Hepatocyte (in vitro differentiated cells): ENCODE measurements around the gene PRDM1. TPM values are rescaled to one million over a fixed set of nuclear protein-coding genes. Genes with fewer than 3 reads are reported as not detected.

ENCODE experiments used
- DNase-seq: peaks from one replicate; pipeline ENCODE4 v3.0.0-alpha.2; 2016; ENCODE audit warnings: low spot score
- H2AFZ ChIP-seq: fragments of 200-600 bp; sonication (generic); 2 replicates; pipeline ENCODE4 v1.6.0; 2016; ENCODE audit warnings: antibody characterized with exemption, mild to moderate bottlenecking
- H3K27ac ChIP-seq: fragments of 200-600 bp; sonication (generic); 2 replicates; pipeline ENCODE4 v1.5.1; 2016; ENCODE audit warnings: mild to moderate bottlenecking
- H3K27me3 ChIP-seq: fragments of 200-600 bp; sonication (generic); 2 replicates; pipeline ENCODE4 v1.6.1; 2016
- H3K36me3 ChIP-seq: fragments of 200-600 bp; sonication (generic); replicated peaks from 2 replicates; pipeline ENCODE4 v1.5.1; 2016; ENCODE audit warnings: low read depth; ENCODE audit not compliant: insufficient read depth
- H3K4me1 ChIP-seq: fragments of 200-600 bp; sonication (generic); 2 replicates; pipeline ENCODE4 v1.5.1; 2016; ENCODE audit warnings: mild to moderate bottlenecking, moderate library complexity; ENCODE audit not compliant: insufficient read depth
- H3K4me2 ChIP-seq: fragments of 200-600 bp; sonication (generic); 2 replicates; pipeline ENCODE4 v1.6.0; 2016
- H3K4me3 ChIP-seq: fragments of 200-600 bp; sonication (generic); 2 replicates; pipeline ENCODE4 v1.5.1; 2016; ENCODE audit warnings: mild to moderate bottlenecking
- H3K79me2 ChIP-seq: fragments of 200-600 bp; sonication (generic); 2 replicates; pipeline ENCODE4 v1.6.0; 2017; ENCODE audit warnings: mild to moderate bottlenecking
- H3K9me2 ChIP-seq: fragments of 200-600 bp; sonication (generic); replicated peaks from 2 replicates; pipeline ENCODE4 v1.6.0; 2017; ENCODE audit warnings: mild to moderate bottlenecking; ENCODE audit not compliant: insufficient read depth
- H3K9me3 ChIP-seq: fragments of 200-600 bp; sonication (generic); 2 replicates; pipeline ENCODE4 v1.5.1; 2016; ENCODE audit warnings: low read depth, mild to moderate bottlenecking
- H4K20me1 ChIP-seq: fragments of 200-600 bp; sonication (generic); 2 replicates; pipeline ENCODE4 v1.6.0; 2016; ENCODE audit warnings: mild to moderate bottlenecking; ENCODE audit not compliant: insufficient read depth, poor library complexity, severe bottlenecking
- EZH2 ChIP-seq: fragments of 200-600 bp; sonication (generic); IDR thresholded peaks from 2 replicates; pipeline ENCODE4 v1.6.1; 2016; ENCODE audit warnings: antibody characterized with exemption, mild to moderate bottlenecking, borderline replicate concordance
- EZH2phosphoT487 ChIP-seq: fragments of 200-600 bp; sonication (generic); IDR thresholded peaks from one replicate; pipeline ENCODE4 v1.6.1; 2018; ENCODE audit warnings: antibody characterized with exemption, mild to moderate bottlenecking, low read depth, moderate library complexity; ENCODE audit not compliant: unreplicated experiment, severe bottlenecking
- WGBS: methylation state at CpG from one replicate; pipeline ENCODE4 v1.1.6; 2016; ENCODE audit warnings: low lambda C conversion rate; ENCODE audit errors: missing lambda C conversion rate; 5-methylcytosine and 5-hydroxymethylcytosine counted together
- polyA plus RNA-seq: library from polyadenylated mRNA; unstranded; fragments of >200 nt; fragmentation: Nextera tagmentation; extraction: Ambion mirVana; gene quantifications from 2 replicates; pipeline ENCODE4 v1.2.1, GENCODE V29; 2016
- total RNA-seq: library from RNA; depleted of rRNA; stranded (reverse); fragments of >200 nt; gene quantifications from 2 replicates; pipeline ENCODE4 v1.2.3, GENCODE V29; 2014
- TF ChIP-seq, protein P1 (sequence below): fragments of 200-600 bp; sonication (generic); IDR thresholded peaks from 2 replicates; pipeline ENCODE4 v1.5.1; 2016; ENCODE audit warnings: antibody characterized with exemption, mild to moderate bottlenecking; ENCODE audit not compliant: poor library complexity

The PRDM1 gene
- total and polyA plus RNA-seq, 2 experiments from 2014 or later = 18.0 to 19.3 TPM

DNA sequence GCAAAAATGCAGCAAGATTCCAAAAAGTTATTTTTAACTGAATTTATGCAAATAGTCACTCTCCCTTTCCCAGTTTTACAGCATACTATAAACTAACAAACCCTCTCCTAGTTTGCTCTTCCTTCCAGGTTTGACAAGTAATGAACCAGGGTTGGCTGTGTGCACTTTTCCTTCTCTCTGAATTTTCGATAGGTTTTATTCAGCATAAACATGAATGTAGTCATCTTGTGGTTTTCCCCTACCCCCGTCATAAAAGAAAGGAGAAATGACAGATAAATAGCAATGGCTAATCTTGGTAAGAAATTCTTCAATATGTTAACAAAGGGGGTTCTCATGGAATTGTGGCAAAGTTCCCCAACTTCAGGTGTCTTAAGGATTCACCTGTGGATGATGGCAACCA is 26.3 kb downstream of the PRDM1 start:
- Histone ChIP-seq H3K79me2 (no peaks in the 10 kb centered on the region), H3K27ac (no peak overlapping the region), H3K36me3 (no peaks in the 10 kb centered on the region), H3K27me3 (no peaks in the 10 kb centered on the region), H3K4me2 (no peak overlapping the region), H3K4me3 (no peak overlapping the region), H3K9me3 (no peaks in the 10 kb centered on the region), H3K4me1 (no peaks in the 10 kb centered on the region), H4K20me1 (no peaks in the 10 kb centered on the region), H3K9me2 (no peaks in the 10 kb centered on the region), H2AFZ (no peak overlapping the region)
- TF ChIP-seq EZH2phosphoT487 (no peak), EZH2 (no peak)
- TF ChIP-seq, protein P1, sequence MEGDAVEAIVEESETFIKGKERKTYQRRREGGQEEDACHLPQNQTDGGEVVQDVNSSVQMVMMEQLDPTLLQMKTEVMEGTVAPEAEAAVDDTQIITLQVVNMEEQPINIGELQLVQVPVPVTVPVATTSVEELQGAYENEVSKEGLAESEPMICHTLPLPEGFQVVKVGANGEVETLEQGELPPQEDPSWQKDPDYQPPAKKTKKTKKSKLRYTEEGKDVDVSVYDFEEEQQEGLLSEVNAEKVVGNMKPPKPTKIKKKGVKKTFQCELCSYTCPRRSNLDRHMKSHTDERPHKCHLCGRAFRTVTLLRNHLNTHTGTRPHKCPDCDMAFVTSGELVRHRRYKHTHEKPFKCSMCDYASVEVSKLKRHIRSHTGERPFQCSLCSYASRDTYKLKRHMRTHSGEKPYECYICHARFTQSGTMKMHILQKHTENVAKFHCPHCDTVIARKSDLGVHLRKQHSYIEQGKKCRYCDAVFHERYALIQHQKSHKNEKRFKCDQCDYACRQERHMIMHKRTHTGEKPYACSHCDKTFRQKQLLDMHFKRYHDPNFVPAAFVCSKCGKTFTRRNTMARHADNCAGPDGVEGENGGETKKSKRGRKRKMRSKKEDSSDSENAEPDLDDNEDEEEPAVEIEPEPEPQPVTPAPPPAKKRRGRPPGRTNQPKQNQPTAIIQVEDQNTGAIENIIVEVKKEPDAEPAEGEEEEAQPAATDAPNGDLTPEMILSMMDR = no peak
- WGBS = 78% methylated on average over 2 of the region's 2 CpGs
- DNase-seq = no peak

DNA sequence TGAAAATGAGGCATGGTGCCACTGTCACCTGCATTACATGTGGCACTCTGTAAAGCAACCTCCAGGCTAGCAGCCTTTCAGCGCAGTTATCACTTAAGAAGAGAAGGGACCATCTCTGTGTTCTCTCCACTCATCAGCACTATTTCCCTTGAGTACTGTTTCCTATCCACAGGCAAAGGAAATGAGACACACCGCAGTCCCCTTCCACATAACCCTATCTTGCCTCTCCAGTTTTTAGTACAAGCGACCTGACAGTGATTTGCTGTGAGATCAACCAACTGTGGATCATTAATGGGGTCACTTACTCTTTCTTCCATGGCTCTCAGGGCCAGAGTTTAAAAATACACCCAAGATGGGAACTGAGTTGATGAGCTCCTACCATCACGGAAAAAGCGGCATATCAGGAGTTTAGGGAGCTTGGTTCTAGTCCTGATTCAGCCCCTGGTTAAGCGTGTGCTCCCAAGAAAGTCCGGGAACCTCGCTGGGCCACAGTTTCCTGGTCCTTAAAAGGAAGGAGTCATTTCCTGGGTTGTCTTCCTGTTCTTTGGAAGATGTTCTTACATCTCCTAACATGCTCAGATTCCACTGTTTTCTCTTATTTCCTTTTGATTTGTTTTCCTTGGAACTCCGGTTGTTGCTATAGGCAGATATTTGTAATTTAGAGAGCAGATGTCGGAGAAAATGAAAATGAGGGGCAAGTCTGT is 27.3 kb downstream of the PRDM1 start:
- WGBS = 95% methylated on average over 10 of the region's 10 CpGs
- Histone ChIP-seq H3K4me2 (no peak overlapping the region), H2AFZ (no peak overlapping the region), H3K4me3 (no peak overlapping the region), H3K9me3 (no peaks in the 10 kb centered on the region), H3K4me1 (no peaks in the 10 kb centered on the region), H3K9me2 (no peaks in the 10 kb centered on the region), H3K27me3 (no peaks in the 10 kb centered on the region), H3K36me3 (no peaks in the 10 kb centered on the region), H3K79me2 (no peaks in the 10 kb centered on the region), H3K27ac (no peak overlapping the region), H4K20me1 (no peaks in the 10 kb centered on the region)
- DNase-seq = no peak
- no peak for TF ChIP-seq EZH2
- no peak for TF ChIP-seq EZH2phosphoT487
- TF ChIP-seq, protein P1 = no peak

DNA sequence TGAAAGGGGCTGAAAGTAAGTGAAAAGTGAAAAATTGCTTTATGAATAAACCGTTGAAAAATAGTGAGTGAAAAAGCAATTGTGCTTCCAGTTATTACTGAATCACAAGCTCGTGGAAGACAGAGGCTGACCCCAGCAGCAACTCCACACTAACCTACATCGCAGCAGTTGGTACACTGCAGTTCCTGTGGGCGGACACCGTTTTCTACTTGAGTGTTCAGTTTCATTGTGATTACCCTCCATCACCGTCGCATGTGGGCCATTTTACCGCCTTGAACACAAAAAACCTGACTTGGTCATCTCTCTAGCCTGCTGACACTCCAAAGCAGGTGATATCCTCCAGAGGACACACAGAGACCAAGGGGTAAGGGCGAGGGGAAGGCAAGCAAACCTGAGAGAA is 28.4 kb downstream of the PRDM1 start:
- no peak for TF ChIP-seq EZH2
- no peak for TF ChIP-seq EZH2phosphoT487
- TF ChIP-seq, protein P1 = no peak
- H3K4me3 ChIP-seq = no peak overlapping the region
- H3K27me3 ChIP-seq = no peaks in the 10 kb centered on the region
- DNase-seq = no peak
- no peaks in the 10 kb centered on the region for H3K79me2 ChIP-seq
- H2AFZ ChIP-seq = no peak overlapping the region
- no peaks in the 10 kb centered on the region for H3K36me3 ChIP-seq
- H4K20me1 ChIP-seq = no peaks in the 10 kb centered on the region
- no peaks in the 10 kb centered on the region for H3K9me3 ChIP-seq
- peaks cover 4% of the 10 kb centered on the region for H3K4me1 ChIP-seq
- H3K9me2 ChIP-seq = no peaks in the 10 kb centered on the region
- no peak overlapping the region for H3K4me2 ChIP-seq
- 96% methylated on average over 9 of the region's 9 CpGs for WGBS
- no peak overlapping the region for H3K27ac ChIP-seq
